Duodenal mucosa (tissue), 2 donors: ENCODE data around the gene VAPB.

ENCODE experiments used
- H3K27ac ChIP-seq: one replicate; pipeline ENCODE4 v1.7.0; 2013; ENCODE audit warnings: low read depth, low read length
- H3K27me3 ChIP-seq, 2 donors: one replicate each; pipeline ENCODE4 v1.7.0; 2013; ENCODE audit warnings: low read length in 2 of 2, control low read depth in 1 of 2; ENCODE audit not compliant: insufficient read depth in 2 of 2, control insufficient read depth in 1 of 2
- H3K36me3 ChIP-seq, 2 donors: one replicate each; pipeline ENCODE4 v1.7.0; 2013; ENCODE audit warnings: low read length in 2 of 2, control low read depth in 1 of 2; ENCODE audit not compliant: insufficient read depth in 2 of 2, control insufficient read depth in 1 of 2
- H3K4me1 ChIP-seq, 2 donors: one replicate each; pipeline ENCODE4 v1.7.0; 2013; ENCODE audit warnings: low read length in 2 of 2, control low read depth in 1 of 2; ENCODE audit not compliant: insufficient read depth in 2 of 2, control insufficient read depth in 1 of 2
- H3K4me3 ChIP-seq, 2 donors: one replicate each; pipeline ENCODE4 v1.7.0; 2013; ENCODE audit warnings: low read length in 2 of 2, low read depth in 1 of 2
- H3K9ac ChIP-seq, 2 donors: one replicate each; pipeline ENCODE4 v1.7.0; 2013; ENCODE audit warnings: low read length in 2 of 2, low read depth in 1 of 2
- H3K9me3 ChIP-seq, 2 donors: one replicate each; pipeline ENCODE4 v1.7.0; 2013; ENCODE audit warnings: low read length in 2 of 2, control low read depth in 1 of 2; ENCODE audit not compliant: control insufficient read depth in 1 of 2

The VAPB gene

GRCh38 chr20:58444746-58445255 lies 55.8 kb downstream of the VAPB start:
- H3K4me1 ChIP-seq, result no peaks in the 10 kb centered on the region
- no peak overlapping the region for H3K9ac ChIP-seq
- H3K9me3 ChIP-seq, result no peaks in the 10 kb centered on the region
- H3K27me3 ChIP-seq, result no peaks in the 10 kb centered on the region
- no peak overlapping the region for H3K27ac ChIP-seq
- H3K4me3 ChIP-seq, result no peak overlapping the region
- H3K36me3 ChIP-seq, result peaks cover 22 to 55% of the 10 kb centered on the region in 2 donors

- no peaks in the 10 kb centered on the region for H3K4me1 ChIP-seq
- H3K27ac ChIP-seq, result no peak overlapping the region
- H3K27me3 ChIP-seq, result no peaks in the 10 kb centered on the region
- no peak overlapping the region for H3K9ac ChIP-seq
- H3K36me3 ChIP-seq, result peaks cover 19 to 42% of the 10 kb centered on the region in 2 donors
- no peak overlapping the region for H3K4me3 ChIP-seq
- no peaks in the 10 kb centered on the region for H3K9me3 ChIP-seq
Observed at GRCh38 chr20:58446264-58446959, 57.4 kb downstream of the VAPB start.

- no peaks in the 10 kb centered on the region for H3K9me3 ChIP-seq
- no peak overlapping the region for H3K9ac ChIP-seq
- H3K4me3 ChIP-seq, result no peak overlapping the region
- no peaks in the 10 kb centered on the region for H3K27me3 ChIP-seq
- peaks cover 19 to 39% of the 10 kb centered on the region in 2 donors for H3K36me3 ChIP-seq
- H3K27ac ChIP-seq, result no peak overlapping the region
- no peaks in the 10 kb centered on the region for H3K4me1 ChIP-seq
Observed at GRCh38 chr20:58446960-58447265, 57.9 kb downstream of the VAPB start.

- Histone ChIP-seq H3K27me3 (no peaks in the 10 kb centered on the region), H3K9me3 (no peaks in the 10 kb centered on the region), H3K27ac (no peak overlapping the region), H3K36me3 (peaks cover 16 to 38% of the 10 kb centered on the region in 2 donors), H3K4me1 (no peaks in the 10 kb centered on the region), H3K4me3 (no peak overlapping the region), H3K9ac (no peak overlapping the region)
Observed at GRCh38 chr20:58447511-58448391, 58.7 kb downstream of the VAPB start.

- Histone ChIP-seq H3K27ac (no peak overlapping the region), H3K36me3 (peaks cover 13 to 32% of the 10 kb centered on the region in 2 donors), H3K4me3 (no peak overlapping the region), H3K27me3 (no peaks in the 10 kb centered on the region), H3K9me3 (no peaks in the 10 kb centered on the region), H3K9ac (no peak overlapping the region), H3K4me1 (no peaks in the 10 kb centered on the region)
Observed at GRCh38 chr20:58448958-58449357, 59.9 kb downstream of the VAPB start.

GRCh38 chr20:58449681-58450221 lies 60.7 kb downstream of the VAPB start:
- no peaks in the 10 kb centered on the region for H3K9me3 ChIP-seq
- H3K9ac ChIP-seq, result no peak overlapping the region
- no peak overlapping the region for H3K4me3 ChIP-seq
- H3K27ac ChIP-seq, result no peak overlapping the region
- H3K4me1 ChIP-seq, result no peaks in the 10 kb centered on the region
- no peaks in the 10 kb centered on the region for H3K27me3 ChIP-seq
- peaks cover 5 to 24% of the 10 kb centered on the region in 2 donors for H3K36me3 ChIP-seq

GRCh38 chr20:58450254-58450653 lies 61.2 kb downstream of the VAPB start:
- Histone ChIP-seq H3K9me3 (no peaks in the 10 kb centered on the region), H3K36me3 (peaks cover 3 to 20% of the 10 kb centered on the region in 2 donors), H3K27me3 (no peaks in the 10 kb centered on the region), H3K4me1 (no peaks in the 10 kb centered on the region), H3K9ac (no peak overlapping the region), H3K4me3 (no peak overlapping the region), H3K27ac (no peak overlapping the region)

GRCh38 chr20:58452667-58453255 lies 63.7 kb downstream of the VAPB start:
- H3K4me3 ChIP-seq, result no peak overlapping the region
- H3K9me3 ChIP-seq, result no peaks in the 10 kb centered on the region
- no peak overlapping the region for H3K9ac ChIP-seq
- H3K27me3 ChIP-seq, result no peaks in the 10 kb centered on the region
- no peak overlapping the region for H3K27ac ChIP-seq
- H3K4me1 ChIP-seq, result no peaks in the 10 kb centered on the region
- H3K36me3 ChIP-seq, result peaks cover 3 to 6% of the 10 kb centered on the region in 2 donors

- Histone ChIP-seq H3K9ac (no peak overlapping the region), H3K4me1 (no peaks in the 10 kb centered on the region), H3K36me3 (peaks cover under 1 to 3% of the 10 kb centered on the region in 2 donors), H3K4me3 (no peak overlapping the region), H3K27ac (no peak overlapping the region), H3K9me3 (no peaks in the 10 kb centered on the region), H3K27me3 (no peaks in the 10 kb centered on the region)
Observed at GRCh38 chr20:58453391-58453790, 64.4 kb downstream of the VAPB start.

- H3K9ac ChIP-seq, result no peak overlapping the region
- no peaks in the 10 kb centered on the region for H3K4me1 ChIP-seq
- no peaks in the 10 kb centered on the region for H3K9me3 ChIP-seq
- no peak overlapping the region for H3K27ac ChIP-seq
- H3K36me3 ChIP-seq, result peaks cover 0 to 3% of the 10 kb centered on the region in 2 donors
- no peak overlapping the region for H3K4me3 ChIP-seq
- H3K27me3 ChIP-seq, result no peaks in the 10 kb centered on the region
Observed at GRCh38 chr20:58454460-58454859, 65.4 kb downstream of the VAPB start.
